Mesothelial cell of epicardium (in vitro differentiated cells): ENCODE results near the gene SYNE1. TPM values are rescaled to one million over a fixed set of nuclear protein-coding genes. Genes with fewer than 3 reads are reported as not detected.

Source experiments
- DNase-seq, 2 experiments: peaks; one replicate each; pipeline ENCODE4 v3.0.0; 2021; ENCODE audit warnings: low spot score in 2 of 2; ENCODE audit not compliant: unreplicated experiment in 2 of 2
- H3K27ac Mint-ChIP-seq: 2 replicates; pipeline ENCODE4 v1.8.0; 2021; ENCODE audit warnings: mixed read lengths
- H3K27me3 Mint-ChIP-seq: 2 replicates; pipeline ENCODE4 v1.8.0; 2021; ENCODE audit warnings: low read depth, mixed read lengths
- H3K36me3 Mint-ChIP-seq: 2 replicates; pipeline ENCODE4 v1.8.0; 2021; ENCODE audit warnings: mixed read lengths
- H3K4me1 Mint-ChIP-seq: 2 replicates; pipeline ENCODE4 v1.8.0; 2021; ENCODE audit warnings: mixed read lengths
- H3K4me3 Mint-ChIP-seq: 2 replicates; pipeline ENCODE4 v1.8.0; 2021; ENCODE audit warnings: mild to moderate bottlenecking, moderate library complexity, mixed read lengths
- H3K9me3 Mint-ChIP-seq: 2 replicates; pipeline ENCODE4 v1.8.0; 2021; ENCODE audit warnings: mixed read lengths
- total RNA-seq: library from RNA; stranded (reverse); gene quantifications from 3 replicates; pipeline ENCODE4 v1.2.1, GENCODE V29; 2021
- TF ChIP-seq, protein P1 (sequence below): fragments of 200-600 bp; sonication (generic); IDR thresholded peaks from one replicate; pipeline ENCODE4 v1.5.0; 2021; ENCODE audit warnings: antibody characterized with exemption; ENCODE audit not compliant: unreplicated experiment

Gene SYNE1
- total RNA-seq, 1 donor from 2014 or later, result 60.5 TPM

DNA sequence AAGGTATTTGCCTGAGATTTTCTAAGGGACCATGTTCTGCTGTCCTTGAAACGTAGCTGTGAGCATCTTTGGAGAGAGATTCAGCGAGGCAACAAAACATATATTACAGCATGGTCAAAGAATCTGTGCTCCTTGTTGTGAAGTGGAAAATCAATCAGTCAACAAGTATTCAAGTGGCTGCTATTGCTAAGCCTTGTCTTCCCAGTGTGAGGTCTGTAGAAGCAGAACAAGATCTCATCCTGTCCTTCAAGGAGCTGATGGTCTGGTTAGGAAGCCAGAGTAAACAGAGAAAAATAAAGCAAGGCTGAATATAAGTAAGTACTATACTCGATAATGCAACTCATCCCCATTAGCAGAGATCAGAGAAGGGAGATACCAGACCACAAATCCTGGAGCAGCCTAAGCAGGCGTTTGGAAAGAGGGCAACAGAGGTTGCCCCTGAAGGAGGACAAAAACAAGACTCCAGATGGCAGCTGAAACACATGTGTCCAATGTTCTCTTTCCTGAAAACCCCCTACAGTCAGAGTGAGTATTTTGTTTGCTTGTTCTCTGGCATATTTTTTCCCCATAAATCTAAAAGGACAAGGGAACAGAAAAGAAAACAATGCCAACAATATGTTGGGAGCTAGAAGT lies 392.0 kb downstream of the SYNE1 start:
- Mint-ChIP-seq H3K4me1 (peaks cover 7% of the 10 kb centered on the region), H3K9me3 (no peaks in the 10 kb centered on the region), H3K27me3 (no peaks in the 10 kb centered on the region), H3K4me3 (no peak overlapping the region), H3K36me3 (peaks cover 29% of the 10 kb centered on the region), H3K27ac (no peak overlapping the region)
- TF ChIP-seq, protein P1, sequence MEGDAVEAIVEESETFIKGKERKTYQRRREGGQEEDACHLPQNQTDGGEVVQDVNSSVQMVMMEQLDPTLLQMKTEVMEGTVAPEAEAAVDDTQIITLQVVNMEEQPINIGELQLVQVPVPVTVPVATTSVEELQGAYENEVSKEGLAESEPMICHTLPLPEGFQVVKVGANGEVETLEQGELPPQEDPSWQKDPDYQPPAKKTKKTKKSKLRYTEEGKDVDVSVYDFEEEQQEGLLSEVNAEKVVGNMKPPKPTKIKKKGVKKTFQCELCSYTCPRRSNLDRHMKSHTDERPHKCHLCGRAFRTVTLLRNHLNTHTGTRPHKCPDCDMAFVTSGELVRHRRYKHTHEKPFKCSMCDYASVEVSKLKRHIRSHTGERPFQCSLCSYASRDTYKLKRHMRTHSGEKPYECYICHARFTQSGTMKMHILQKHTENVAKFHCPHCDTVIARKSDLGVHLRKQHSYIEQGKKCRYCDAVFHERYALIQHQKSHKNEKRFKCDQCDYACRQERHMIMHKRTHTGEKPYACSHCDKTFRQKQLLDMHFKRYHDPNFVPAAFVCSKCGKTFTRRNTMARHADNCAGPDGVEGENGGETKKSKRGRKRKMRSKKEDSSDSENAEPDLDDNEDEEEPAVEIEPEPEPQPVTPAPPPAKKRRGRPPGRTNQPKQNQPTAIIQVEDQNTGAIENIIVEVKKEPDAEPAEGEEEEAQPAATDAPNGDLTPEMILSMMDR, result no peak
- DNase-seq, result no peak

DNA sequence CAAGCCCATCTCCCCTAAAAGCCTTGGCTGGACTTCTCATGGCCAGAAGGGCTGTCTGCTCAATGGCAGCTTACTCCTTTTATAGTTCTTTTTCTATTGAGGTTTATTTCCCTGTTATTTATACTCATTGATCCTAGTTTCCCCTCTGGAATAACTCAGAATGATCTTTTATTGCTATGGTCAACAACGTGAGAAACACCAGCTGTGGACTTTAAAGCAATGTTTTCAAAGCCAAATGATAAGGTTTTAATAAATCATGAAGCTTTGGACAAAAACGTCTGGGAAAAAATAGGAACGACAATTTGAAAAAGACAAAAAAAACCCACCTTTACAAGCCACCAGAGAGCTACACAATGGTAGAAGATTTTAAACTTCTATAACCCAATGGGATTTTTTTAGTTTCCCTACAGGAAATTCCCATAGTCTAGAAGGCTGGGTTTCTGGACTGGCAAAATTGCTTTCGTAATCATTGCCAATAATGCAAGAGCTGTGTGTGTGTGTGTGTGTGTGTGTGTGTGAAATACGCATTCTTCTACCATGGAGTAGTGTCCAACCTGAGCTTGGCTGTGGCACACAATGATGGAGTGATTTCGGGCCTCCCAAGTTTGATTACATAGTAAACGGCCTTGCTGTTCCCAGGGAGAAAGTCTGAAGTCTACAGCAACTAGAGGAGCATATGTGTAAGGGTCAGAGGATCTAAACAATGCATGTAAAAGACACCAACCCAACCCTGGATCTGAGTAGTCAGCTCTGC lies 396.0 kb downstream of the SYNE1 start:
- Mint-ChIP-seq H3K9me3 (no peaks in the 10 kb centered on the region), H3K27me3 (no peaks in the 10 kb centered on the region), H3K4me3 (no peak overlapping the region), H3K4me1 (peaks cover 7% of the 10 kb centered on the region), H3K27ac (no peak overlapping the region), H3K36me3 (peaks cover 21% of the 10 kb centered on the region)
- DNase-seq, result no peak
- TF ChIP-seq, protein P1, result no peak

DNA sequence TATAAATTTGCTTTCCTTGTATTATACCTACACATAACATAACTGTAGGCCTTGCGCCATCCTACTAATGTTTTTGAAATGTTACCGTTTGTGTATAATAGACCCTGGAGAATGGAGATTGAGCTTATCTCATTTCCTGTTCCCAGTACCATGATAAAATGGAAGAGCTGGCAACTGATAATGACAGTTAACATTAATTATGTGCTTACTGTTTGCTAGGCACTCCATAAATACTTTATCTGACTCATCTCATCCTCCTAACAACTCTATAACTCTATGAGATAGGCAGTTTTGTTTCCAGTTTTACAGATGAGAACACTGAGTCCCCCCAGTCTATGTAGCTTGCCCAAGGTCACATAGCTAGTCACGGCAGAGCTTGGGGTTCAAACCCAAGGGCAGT lies 396.7 kb downstream of the SYNE1 start:
- TF ChIP-seq, protein P1, result no peak
- Mint-ChIP-seq H3K9me3 (no peaks in the 10 kb centered on the region), H3K36me3 (peaks cover 26% of the 10 kb centered on the region), H3K27me3 (no peaks in the 10 kb centered on the region), H3K27ac (no peak overlapping the region), H3K4me1 (peaks cover 7% of the 10 kb centered on the region), H3K4me3 (no peak overlapping the region)
- no peak for DNase-seq

DNA sequence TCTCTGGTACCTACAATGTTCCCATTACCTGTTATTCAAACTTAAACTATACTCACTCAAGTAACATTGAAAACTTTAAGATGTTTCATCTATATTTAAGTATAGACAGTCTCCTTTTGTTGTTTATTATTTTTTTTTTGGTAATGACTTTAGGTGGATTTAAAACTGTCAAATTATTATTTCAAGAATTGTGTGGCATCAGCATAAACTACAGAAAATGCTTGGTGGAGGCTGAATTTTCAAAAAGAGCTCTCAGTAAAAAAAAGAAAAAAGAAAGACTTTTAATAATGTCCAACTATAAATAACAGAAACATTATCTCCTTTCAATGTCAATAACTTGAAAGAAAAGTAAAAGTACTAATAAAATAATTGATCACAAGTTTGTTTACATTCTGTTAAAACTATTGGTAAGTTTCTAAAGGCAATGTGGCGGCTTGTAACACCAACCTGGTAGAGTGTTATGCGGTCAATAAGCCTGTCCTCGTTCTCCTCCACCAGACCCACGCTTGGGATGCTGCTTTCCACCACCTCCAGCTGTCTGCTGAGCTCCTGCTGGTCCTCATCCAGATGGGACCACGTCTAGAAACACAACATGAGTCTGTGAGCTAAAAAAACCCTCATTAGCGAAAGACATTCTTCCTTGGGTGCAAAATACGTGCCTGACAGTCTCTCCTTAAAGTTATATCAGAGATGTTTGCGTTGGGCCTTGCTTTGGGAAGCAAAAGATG lies 400.6 kb downstream of the SYNE1 start:
- Mint-ChIP-seq H3K36me3 (peaks cover 41% of the 10 kb centered on the region), H3K27me3 (no peaks in the 10 kb centered on the region), H3K4me3 (no peak overlapping the region), H3K4me1 (peaks cover 13% of the 10 kb centered on the region), H3K9me3 (no peaks in the 10 kb centered on the region), H3K27ac (no peak overlapping the region)
- no peak for DNase-seq
- TF ChIP-seq, protein P1, result no peak

DNA sequence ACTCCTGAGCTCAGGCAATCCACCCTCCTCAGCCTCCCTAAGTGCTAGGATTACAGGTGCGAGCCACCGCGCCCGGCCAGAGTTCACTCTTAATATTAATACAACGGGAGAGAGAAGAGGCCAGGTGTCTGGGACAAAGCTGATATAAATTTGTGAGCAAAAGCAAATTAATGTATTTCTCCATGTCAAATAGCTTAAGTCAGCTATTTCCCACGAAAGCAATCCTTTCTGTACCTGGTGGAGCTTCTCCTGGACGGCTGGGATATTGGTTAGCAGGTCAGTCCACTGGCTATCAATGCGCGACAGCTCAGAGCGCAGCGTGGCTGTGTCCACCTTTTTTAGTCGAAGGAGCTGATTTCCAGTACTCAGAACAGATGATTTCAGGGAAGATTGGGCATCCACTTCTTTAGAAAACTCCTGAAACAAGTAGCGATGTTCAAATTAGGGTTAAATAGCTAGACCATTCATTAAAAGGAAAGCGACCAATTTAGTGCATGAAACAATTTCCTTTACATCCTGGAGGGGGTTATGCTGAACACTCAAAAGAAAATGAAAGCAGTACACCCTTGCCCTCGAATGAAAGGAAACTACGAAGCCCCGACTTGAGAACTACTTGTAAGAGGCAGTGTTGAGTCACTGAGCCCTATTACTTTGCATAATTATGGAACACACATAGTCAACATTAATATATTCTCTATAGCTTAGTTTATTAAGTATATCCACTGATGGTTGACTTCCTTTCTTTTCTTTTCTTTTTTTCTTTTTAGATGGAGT lies 403.4 kb downstream of the SYNE1 start:
- Mint-ChIP-seq H3K27me3 (no peaks in the 10 kb centered on the region), H3K4me1 (peaks cover 11% of the 10 kb centered on the region), H3K4me3 (no peak overlapping the region), H3K27ac (peak overlapping the region; percentile 30), H3K36me3 (peaks cover 38% of the 10 kb centered on the region), H3K9me3 (no peaks in the 10 kb centered on the region)
- DNase-seq, result no peak
- TF ChIP-seq, protein P1, result no peak
